HCT116 (cell line): ENCODE measurements around the gene GATB. TPM values are rescaled to one million over a fixed set of nuclear protein-coding genes. Genes with fewer than 3 reads are reported as not detected.

Experiments
- ATAC-seq: fragments of 200-7000 bp; cut with Tn5 transposase; 2 replicates; pipeline ENCODE4 v1.9.1; 2020; ENCODE audit warnings: mild to moderate bottlenecking, moderate library complexity
- BruUV-seq: library from RNA; stranded (reverse); fragments of 400-500 nt; replicated peaks from 2 replicates; lab custom pipeline; 2021; lab: Mats Ljungman, UMichigan
- CTCF ChIA-PET: fragments of 300-600 bp; sonication (Branson Sonifier 250); formaldehyde crosslinking; loops from one replicate; lab custom pipeline; 2021; ENCODE audit warnings: antibody characterized with exemption; lab: Charles Lee
- POLR2A ChIA-PET: fragments of 300-600, 350-600 bp; sonication (Branson Sonifier 250); formaldehyde crosslinking; loops from one replicate; lab custom pipeline; 2021; ENCODE audit warnings: antibody characterized with exemption; lab: Charles Lee
- RAD21 ChIA-PET, 2 experiments: fragments of 300-600 bp; sonication (Branson Sonifier 250); formaldehyde crosslinking; loops; one replicate each; lab custom pipeline; 2023; ENCODE audit warnings: low total read pairs in 2 of 2; ENCODE audit not compliant: uncharacterized antibody in 2 of 2, unreplicated experiment in 2 of 2, low non-redundant PET in 1 of 2; lab: Charles Lee
- DNase-seq: peaks from one replicate; pipeline ENCODE4 v3.0.0-alpha.2; 2010; ENCODE audit warnings: low read depth, low spot score
- H2AFZ ChIP-seq: fragments of 200-600 bp; shearing (Covaris generic), sonication (generic); 2 replicates; pipeline ENCODE4 v1.6.1; 2017; ENCODE audit warnings: low read depth, mixed run types, mixed read lengths, antibody characterized with exemption, low read length; ENCODE audit not compliant: poor library complexity, severe bottlenecking
- H3K27ac ChIP-seq: 2 replicates; pipeline ENCODE4 v1.5.1; 2012; ENCODE audit warnings: low read depth, low read length
- H3K27me3 ChIP-seq: fragments of 200-600 bp; sonication (generic); 2 replicates; pipeline ENCODE4 v1.6.1; 2016; ENCODE audit warnings: mixed run types, low read length, mixed read lengths; ENCODE audit not compliant: insufficient read depth
- H3K36me3 ChIP-seq, 2 experiments: fragments of 200-500 bp in 1 of 2; fragments of 200-600 bp in 1 of 2; sonication (Bioruptor generic) in 1 of 2; sonication (generic) in 1 of 2; 2 replicates each; pipeline versions ENCODE4 v1.5.1 to v1.6.1; 2014 to 2016; ENCODE audit warnings: low read length in 2 of 2, inconsistent platforms in 1 of 2, mixed read lengths in 1 of 2, mixed run types in 1 of 2; ENCODE audit not compliant: insufficient read depth in 2 of 2, control insufficient read depth in 1 of 2
- H3K4me1 ChIP-seq, 2 experiments: fragments of 200-600 bp in 1 of 2; sonication (generic) in 1 of 2; 2 replicates each; pipeline versions ENCODE4 v1.5.1 to v1.6.1; 2012 to 2017; ENCODE audit warnings: low read length in 2 of 2, inconsistent platforms in 1 of 2, mild to moderate bottlenecking in 1 of 2, mixed read lengths in 1 of 2, mixed run types in 1 of 2, moderate library complexity in 1 of 2; ENCODE audit not compliant: insufficient read depth in 2 of 2, control insufficient read depth in 1 of 2
- H3K4me2 ChIP-seq: fragments of 200-600 bp; sonication (generic); 2 replicates; pipeline ENCODE4 v1.6.1; 2017; ENCODE audit warnings: mixed run types, low read length, mixed read lengths
- H3K4me3 ChIP-seq, 2 experiments: fragments of 200-600 bp in 1 of 2; sonication (generic) in 1 of 2; replicated peaks in 1 of 2; 2 replicates each; pipeline ENCODE4 v1.5.1; 2011 to 2016; ENCODE audit warnings: low read length in 2 of 2, control low read depth in 1 of 2, low read depth in 1 of 2, mild to moderate bottlenecking in 1 of 2, mixed read lengths in 1 of 2, mixed run types in 1 of 2
- H3K79me2 ChIP-seq: fragments of 200-600 bp; sonication (generic); 2 replicates; pipeline ENCODE4 v1.6.1; 2017; ENCODE audit warnings: mild to moderate bottlenecking, mixed run types, low read length, moderate library complexity, mixed read lengths; ENCODE audit not compliant: insufficient read depth
- H3K9ac ChIP-seq: fragments of 200-600 bp; sonication (generic); 2 replicates; pipeline ENCODE4 v1.6.1; 2016; ENCODE audit warnings: low read length, mixed read lengths
- H3K9me2 ChIP-seq: fragments of 200-600 bp; sonication (generic), shearing (Covaris generic); 2 replicates; pipeline ENCODE4 v1.6.1; 2017; ENCODE audit warnings: mixed run types, mild to moderate bottlenecking, moderate library complexity; ENCODE audit not compliant: insufficient read depth
- H3K9me3 ChIP-seq, 2 experiments: fragments of 200-500 bp in 1 of 2; fragments of 200-600 bp in 1 of 2; sonication (Bioruptor generic) in 1 of 2; sonication (generic) in 1 of 2; 2 replicates each; pipeline ENCODE4 v1.6.1; 2014 to 2017; ENCODE audit warnings: low read length in 2 of 2, mixed read lengths in 2 of 2, inconsistent platforms in 1 of 2, low read depth in 1 of 2, mild to moderate bottlenecking in 1 of 2, mixed run types in 1 of 2, moderate library complexity in 1 of 2; ENCODE audit not compliant: control insufficient read depth in 1 of 2, insufficient read depth in 1 of 2
- H4K20me1 ChIP-seq: fragments of 200-600 bp; sonication (generic), shearing (Covaris generic); 2 replicates; pipeline ENCODE4 v1.6.1; 2017; ENCODE audit warnings: mixed run types, mild to moderate bottlenecking, moderate library complexity; ENCODE audit not compliant: insufficient read depth
- ATF3 ChIP-seq: IDR thresholded peaks from 2 replicates; pipeline ENCODE4 v1.6.1; 2012
- CBX3 ChIP-seq: IDR thresholded peaks from 2 replicates; pipeline ENCODE4 v1.6.1; 2012; ENCODE audit warnings: low read depth
- ELF1 ChIP-seq: IDR thresholded peaks from 2 replicates; pipeline ENCODE4 v1.6.1; 2012; ENCODE audit warnings: low read depth, borderline replicate concordance
- MAX ChIP-seq: IDR thresholded peaks from 2 replicates; pipeline ENCODE4 v1.6.1; 2012
- POLR2A ChIP-seq: IDR thresholded peaks from 2 replicates; pipeline ENCODE4 v1.7.0; 2011; ENCODE audit warnings: borderline replicate concordance; ENCODE audit not compliant: insufficient read depth, insufficient read length; ENCODE audit errors: extremely low read depth
- POLR2AphosphoS5 ChIP-seq: IDR thresholded peaks from 2 replicates; pipeline ENCODE4 v1.6.1; 2011; ENCODE audit warnings: mild to moderate bottlenecking, low read depth, low read length, moderate library complexity
- SIN3A ChIP-seq: IDR thresholded peaks from 2 replicates; pipeline ENCODE4 v1.6.1; 2012; ENCODE audit warnings: low read depth
- SP1 ChIP-seq: IDR thresholded peaks from 2 replicates; pipeline ENCODE4 v1.6.1; 2012; ENCODE audit warnings: low read depth
- TCF7L2 ChIP-seq: IDR thresholded peaks from 2 replicates; pipeline ENCODE4 v1.7.0; 2011; ENCODE audit warnings: borderline replicate concordance, inconsistent platforms; ENCODE audit not compliant: insufficient read depth, insufficient read length; ENCODE audit errors: extremely low read depth
- ZFX ChIP-seq: fragments of 450-650 bp; IDR thresholded peaks from 2 replicates; pipeline ENCODE4 v1.6.1; 2017
- ZNF274 ChIP-seq: fragments of 200-500 bp; sonication (Bioruptor generic); IDR thresholded peaks from 2 replicates; pipeline ENCODE4 v1.6.1; 2014; ENCODE audit warnings: mild to moderate bottlenecking, low read depth, low read length, inconsistent platforms
- intact Hi-C: fragments of 100-400 bp; cut with micrococcal nuclease; formaldehyde crosslinking; loops from 2 replicates; pipeline ENCODE4 v1.10.0; 2022
- total RNA-seq: library from RNA; stranded (reverse); gene quantifications from one replicate; pipeline ENCODE4 v1.2.1, GENCODE V29; 2021; ENCODE audit not compliant: unreplicated experiment

Gene GATB
- total RNA-seq, 1 experiment from 2014 or later, result 29.3 TPM

GRCh38 chr4:151626228-151626627 lies 134.6 kb downstream of the GATB start:
- intact Hi-C loops, result no loop called here
- TF ChIP-seq CBX3, result no peak
- TF ChIP-seq SIN3A, result no peak
- no peak for TF ChIP-seq ZFX
- TF ChIP-seq ZNF274, result no peak
- TF ChIP-seq POLR2A, result no peak
- no peak for TF ChIP-seq MAX
- no peak for TF ChIP-seq SP1
- no peak for TF ChIP-seq ELF1
- TF ChIP-seq POLR2AphosphoS5, result no peak
- no peak for TF ChIP-seq ATF3
- no peak for TF ChIP-seq TCF7L2
- H3K4me1 ChIP-seq, result peaks cover 0 to 5% of the 10 kb centered on the region in 2 experiments; a peak in 1 of 4 replicates
- no TSS peak for BruUV-seq
- no peak overlapping the region for H3K4me2 ChIP-seq
- ATAC-seq (no peak), DNase-seq (no peak)
- ChIA-PET POLR2A (no interaction called here), CTCF (no interaction called here), RAD21 (no interaction called here)
- no peaks in the 10 kb centered on the region for H3K9me2 ChIP-seq
- no peak overlapping the region for H3K4me3 ChIP-seq
- H3K36me3 ChIP-seq, result no peaks in the 10 kb centered on the region
- H3K27ac ChIP-seq, result no peak overlapping the region
- H4K20me1 ChIP-seq, result no peaks in the 10 kb centered on the region
- H2AFZ ChIP-seq, result no peak overlapping the region
- H3K9ac ChIP-seq, result no peak overlapping the region
- H3K9me3 ChIP-seq, result no peaks in the 10 kb centered on the region
- H3K79me2 ChIP-seq, result no peaks in the 10 kb centered on the region
- no peaks in the 10 kb centered on the region for H3K27me3 ChIP-seq
